GM23338 (cell line): Measurements from ENCODE around the gene CEP131.

ENCODE experiments used
- CREB1 ChIP-seq: fragments of 250-450 bp; sonication (Bioruptor Pico); IDR thresholded peaks from 2 replicates; pipeline ENCODE4 v1.5.0; 2020; ENCODE audit warnings: low read depth, mild to moderate bottlenecking, moderate library complexity
- CTCF ChIP-seq, 2 experiments: fragments of 200-600 bp in 1 of 2; sonication (generic) in 1 of 2; conservative IDR thresholded peaks; 2 replicates each; pipeline versions ENCODE4 v1.5.1 to v1.6.1; 2016 to 2017; ENCODE audit warnings: antibody characterized with exemption in 2 of 2, low read depth in 2 of 2, mild to moderate bottlenecking in 2 of 2, moderate library complexity in 1 of 2
- ETS1 ChIP-seq: IDR thresholded peaks from 2 replicates; pipeline ENCODE4 v1.6.1; 2016; ENCODE audit warnings: antibody characterized with exemption
- EZH2 ChIP-seq: fragments of 200-600 bp; sonication (generic); IDR thresholded peaks from one replicate; pipeline ENCODE4 v1.8.0; 2017; ENCODE audit warnings: antibody characterized with exemption, mild to moderate bottlenecking, low read depth; ENCODE audit not compliant: unreplicated experiment
- EZH2phosphoT487 ChIP-seq: fragments of 200-600 bp; sonication (generic); IDR thresholded peaks from one replicate; pipeline ENCODE4 v1.8.1; 2018; ENCODE audit warnings: antibody characterized with exemption; ENCODE audit not compliant: unreplicated experiment
- JUNB ChIP-seq: IDR thresholded peaks from one replicate; pipeline ENCODE4 v1.6.1; 2016; ENCODE audit warnings: antibody characterized with exemption; ENCODE audit not compliant: unreplicated experiment
- NANOG ChIP-seq: IDR thresholded peaks from 2 replicates; pipeline ENCODE4 v1.6.1; 2016; ENCODE audit warnings: antibody characterized with exemption, borderline replicate concordance
- POLR2AphosphoS5 ChIP-seq: IDR thresholded peaks from 2 replicates; pipeline ENCODE4 v1.6.1; 2016; ENCODE audit warnings: antibody characterized with exemption, low read depth
- REST ChIP-seq: IDR thresholded peaks from one replicate; pipeline ENCODE4 v1.6.1; 2018; ENCODE audit warnings: antibody characterized with exemption; ENCODE audit not compliant: unreplicated experiment
- ZNF331 ChIP-seq: fragments of 250-450 bp; sonication (Bioruptor Pico); IDR thresholded peaks from 2 replicates; pipeline ENCODE4 v1.5.0; 2020; ENCODE audit warnings: low read depth, mild to moderate bottlenecking, moderate library complexity

- TF ChIP-seq EZH2phosphoT487 (no peak), CTCF (conservative IDR thresholded peaks at IDR 0.05; ENCODE audit: low read depth in 2 of 2) (no peak), POLR2AphosphoS5 (no peak), REST (no peak), EZH2 (no peak), CREB1 (no peak), ETS1 (no peak), JUNB (no peak), ZNF331 (CRISPR knock-in tag) (no peak), NANOG (no peak)
Measured at GRCh38 chr17:81179861-81180260, 42.9 kb downstream of the CEP131 start.
